GM21619 (cell line): ENCODE measurements around the gene LONRF2.
"Not testable (repeated sequence)": the region's sequence is repeated elsewhere in the genome, so short reads cannot be mapped to it uniquely, and the experiment has no call there.

ENCODE experiments used
- ATAC-seq: cut with Tn5 transposase; IDR thresholded peaks from one replicate; pipeline ENCODE4 v1.9.1; 2021; ENCODE audit not compliant: unreplicated experiment

Gene LONRF2

GRCh38 chr2:100321866-100322820, at the start of gene LONRF2:
Gene LONRF2, minus strand, starts transcription at chr2:100322501. Its CDS starts 408 bp downstream, at chr2:100322093.
- ATAC-seq, result no peak

- ATAC-seq, result no peak
Observed at GRCh38 chr2:100367163-100367562, 44.9 kb upstream of the LONRF2 start.

- ATAC-seq, result no peak
Observed at GRCh38 chr2:100365434-100365833, 43.1 kb upstream of the LONRF2 start.

GRCh38 chr2:100362269-100362668, 40.0 kb upstream of the LONRF2 start:
- not testable (repeated sequence) for ATAC-seq

GRCh38 chr2:100359576-100359975, 37.3 kb upstream of the LONRF2 start:
- no peak for ATAC-seq

GRCh38 chr2:100358554-100358953, 36.3 kb upstream of the LONRF2 start:
- no peak for ATAC-seq

- no peak for ATAC-seq
Observed at GRCh38 chr2:100352521-100352920, 30.2 kb upstream of the LONRF2 start.

GRCh38 chr2:100350661-100351185, 28.4 kb upstream of the LONRF2 start:
- no peak for ATAC-seq

GRCh38 chr2:100345144-100345543, 22.8 kb upstream of the LONRF2 start:
- ATAC-seq, result not testable (repeated sequence)

GRCh38 chr2:100344433-100344832, 22.1 kb upstream of the LONRF2 start:
- ATAC-seq, result no peak

- not testable (repeated sequence) for ATAC-seq
Observed at GRCh38 chr2:100342466-100342865, 20.2 kb upstream of the LONRF2 start.

GRCh38 chr2:100339823-100340222, 17.5 kb upstream of the LONRF2 start:
- no peak for ATAC-seq

GRCh38 chr2:100334929-100335328, 12.6 kb upstream of the LONRF2 start:
- no peak for ATAC-seq

- ATAC-seq, result no peak
Observed at GRCh38 chr2:100327742-100328141, 5.4 kb upstream of the LONRF2 start.

- no peak for ATAC-seq
Observed at GRCh38 chr2:100321179-100321865, 979 bp downstream of the LONRF2 start.

- ATAC-seq, result no peak
Observed at GRCh38 chr2:100320547-100321178, 1.6 kb downstream of the LONRF2 start.

- ATAC-seq, result no peak
Observed at GRCh38 chr2:100317634-100318033, 4.7 kb downstream of the LONRF2 start.

GRCh38 chr2:100309973-100310719, 12.2 kb downstream of the LONRF2 start:
- ATAC-seq, result no peak

GRCh38 chr2:100309311-100309710, 13.0 kb downstream of the LONRF2 start:
- ATAC-seq, result no peak

- no peak for ATAC-seq
Observed at GRCh38 chr2:100303744-100304143, 18.6 kb downstream of the LONRF2 start.

- ATAC-seq, result no peak
Observed at GRCh38 chr2:100302585-100302892, 19.8 kb downstream of the LONRF2 start.
